H1 (cell line): Measurements from ENCODE around the gene OR51I2.

Source experiments
- CTCF ChIP-seq, 3 experiments: IDR thresholded peaks; 1 replicate in 2 of 3; 2 replicates in 1 of 3; pipeline versions ENCODE4 v1.5.1 to v1.6.1; 2011; ENCODE audit warnings: low read length in 3 of 3, mild to moderate bottlenecking in 3 of 3, inconsistent platforms in 2 of 3, low read depth in 1 of 3, moderate library complexity in 1 of 3; ENCODE audit not compliant: insufficient read depth in 1 of 3; ENCODE audit errors: control extremely low read depth in 1 of 3
- NRF1 ChIP-seq: IDR thresholded peaks from 2 replicates; pipeline ENCODE4 v1.6.1; 2011; ENCODE audit warnings: mild to moderate bottlenecking, low read depth, low read length, improper control_type of control experiment
- POLR2A ChIP-seq, 2 experiments: IDR thresholded peaks; 1 replicate in 1 of 2; 2 replicates in 1 of 2; pipeline ENCODE4 v1.6.1; 2011; ENCODE audit warnings: low read depth in 2 of 2, low read length in 2 of 2, mild to moderate bottlenecking in 2 of 2; ENCODE audit errors: control extremely low read depth in 1 of 2
- POLR2AphosphoS5 ChIP-seq: IDR thresholded peaks from 2 replicates; pipeline ENCODE4 v1.6.1; 2011; ENCODE audit warnings: low read depth, low read length

GRCh38 chr11:5505363-5506048 lies 56.4 kb downstream of the OR51I2 start:
- TF ChIP-seq CTCF (IDR thresholded peaks at IDR 0.05; ENCODE audit: control extremely low read depth in 1 of 3, insufficient read depth in 1 of 3, low read depth in 1 of 3, low read length in 3 of 3) = no peak
- TF ChIP-seq POLR2A (IDR thresholded peaks at IDR 0.05; ENCODE audit: control extremely low read depth in 1 of 2, low read depth in 2 of 2, low read length in 2 of 2) = no peak
- TF ChIP-seq NRF1 = no peak
- TF ChIP-seq POLR2AphosphoS5 = no peak
